ENCODE results near the gene EPB41.

Gene EPB41

DNA sequence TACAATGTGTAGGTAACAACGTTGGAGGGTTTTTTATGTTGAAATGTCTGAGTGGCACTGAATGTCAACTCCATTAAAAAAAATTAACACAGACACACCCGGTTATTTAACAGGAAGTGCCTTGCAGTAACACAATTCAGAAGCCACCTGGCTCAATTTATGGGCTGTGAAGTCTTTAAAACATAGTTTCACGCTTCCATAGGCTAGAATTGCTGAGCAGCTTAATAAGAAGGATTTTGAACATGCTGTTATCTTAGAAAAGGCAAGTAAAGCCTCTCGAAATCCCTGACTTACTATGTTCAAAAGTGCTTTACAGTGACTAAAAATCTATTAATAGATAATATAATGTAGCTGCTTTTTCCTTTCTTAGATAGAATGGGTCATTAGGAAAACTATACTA, 247.7 kb downstream of the EPB41 start:
- in situ Hi-C loops (cut with HindIII; ENCODE audit: low sequenced_read_pairs): loop anchor here (10.0 kb wide), 1 partner anchor 57 kb away; no protein-coding TSS in a partner anchor
- DNase-seq (ENCODE audit: low read depth): no peak
- TF ChIP-seq, protein P1, sequence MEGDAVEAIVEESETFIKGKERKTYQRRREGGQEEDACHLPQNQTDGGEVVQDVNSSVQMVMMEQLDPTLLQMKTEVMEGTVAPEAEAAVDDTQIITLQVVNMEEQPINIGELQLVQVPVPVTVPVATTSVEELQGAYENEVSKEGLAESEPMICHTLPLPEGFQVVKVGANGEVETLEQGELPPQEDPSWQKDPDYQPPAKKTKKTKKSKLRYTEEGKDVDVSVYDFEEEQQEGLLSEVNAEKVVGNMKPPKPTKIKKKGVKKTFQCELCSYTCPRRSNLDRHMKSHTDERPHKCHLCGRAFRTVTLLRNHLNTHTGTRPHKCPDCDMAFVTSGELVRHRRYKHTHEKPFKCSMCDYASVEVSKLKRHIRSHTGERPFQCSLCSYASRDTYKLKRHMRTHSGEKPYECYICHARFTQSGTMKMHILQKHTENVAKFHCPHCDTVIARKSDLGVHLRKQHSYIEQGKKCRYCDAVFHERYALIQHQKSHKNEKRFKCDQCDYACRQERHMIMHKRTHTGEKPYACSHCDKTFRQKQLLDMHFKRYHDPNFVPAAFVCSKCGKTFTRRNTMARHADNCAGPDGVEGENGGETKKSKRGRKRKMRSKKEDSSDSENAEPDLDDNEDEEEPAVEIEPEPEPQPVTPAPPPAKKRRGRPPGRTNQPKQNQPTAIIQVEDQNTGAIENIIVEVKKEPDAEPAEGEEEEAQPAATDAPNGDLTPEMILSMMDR (IDR thresholded peaks at IDR 0.05; ENCODE audit: low read depth, low read length, missing control alignments): no peak
- H3K4me3 ChIP-seq (ENCODE audit: low read depth, low read length): no peak overlapping the region

DNA sequence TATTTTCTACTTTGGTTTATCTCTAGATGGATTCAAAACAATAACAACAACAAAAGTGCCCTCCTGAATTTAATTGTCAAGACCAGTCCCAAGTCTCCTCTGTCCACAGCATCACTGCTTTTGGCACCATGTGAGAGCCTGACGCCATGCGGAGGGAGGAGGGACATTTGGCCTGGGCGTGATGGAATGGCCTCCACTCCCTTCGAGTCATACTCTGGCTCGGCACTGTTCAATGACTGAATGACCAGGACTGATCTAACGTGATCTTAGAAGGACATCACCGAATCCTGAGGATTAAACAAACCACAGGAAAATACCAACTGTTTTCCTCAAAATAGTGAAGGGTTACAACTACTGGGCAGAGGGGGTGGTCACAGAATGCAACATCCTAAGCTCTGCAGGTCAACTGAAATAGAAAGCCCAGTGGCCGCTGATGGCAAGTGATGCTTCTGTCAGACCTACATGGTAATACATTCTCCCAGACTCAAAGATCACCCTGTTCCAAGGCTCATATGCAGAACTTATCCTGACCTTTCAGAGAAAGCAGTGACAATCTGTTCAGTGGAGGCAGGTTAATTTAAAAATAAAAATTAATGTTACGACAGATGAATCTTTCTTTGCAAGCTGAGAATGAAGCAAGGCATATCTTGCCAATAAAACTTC, 248.2 kb downstream of the EPB41 start:
- TF ChIP-seq, protein P1 (IDR thresholded peaks at IDR 0.05; ENCODE audit: low read depth, low read length, missing control alignments): no peak
- in situ Hi-C loops (cut with HindIII; ENCODE audit: low sequenced_read_pairs): loop anchor here (10.0 kb wide), 1 partner anchor 58 kb away; no protein-coding TSS in a partner anchor
- DNase-seq (ENCODE audit: low read depth): no peak
- no peak overlapping the region for H3K4me3 ChIP-seq (ENCODE audit: low read depth, low read length)

DNA sequence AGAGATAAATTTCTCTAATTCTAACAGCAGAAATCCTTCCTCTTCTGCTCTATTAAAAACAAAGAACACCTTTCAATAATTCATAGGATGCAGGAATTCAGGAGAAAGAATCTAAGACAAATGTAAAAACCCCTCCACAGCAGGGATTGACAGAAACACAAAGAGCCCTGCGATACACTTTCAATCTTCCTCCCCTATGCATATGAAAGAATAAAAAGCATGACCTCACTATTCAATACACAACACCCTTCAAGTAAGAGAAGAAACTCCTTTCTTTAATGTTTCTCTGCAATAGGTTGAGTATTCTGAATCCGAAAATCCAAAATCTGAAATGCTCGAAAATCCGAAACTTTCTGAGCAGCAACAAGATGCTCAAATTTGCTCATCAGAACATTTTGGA, 250.2 kb downstream of the EPB41 start:
- TF ChIP-seq, protein P1 (IDR thresholded peaks at IDR 0.05; ENCODE audit: low read depth, low read length, missing control alignments): no peak
- no peak overlapping the region for H3K4me3 ChIP-seq (ENCODE audit: low read depth, low read length)
- in situ Hi-C loops (cut with HindIII; ENCODE audit: low sequenced_read_pairs): loop anchor here (10.0 kb wide), 1 partner anchor 60 kb away; no protein-coding TSS in a partner anchor
- DNase-seq (ENCODE audit: low read depth): no peak

DNA sequence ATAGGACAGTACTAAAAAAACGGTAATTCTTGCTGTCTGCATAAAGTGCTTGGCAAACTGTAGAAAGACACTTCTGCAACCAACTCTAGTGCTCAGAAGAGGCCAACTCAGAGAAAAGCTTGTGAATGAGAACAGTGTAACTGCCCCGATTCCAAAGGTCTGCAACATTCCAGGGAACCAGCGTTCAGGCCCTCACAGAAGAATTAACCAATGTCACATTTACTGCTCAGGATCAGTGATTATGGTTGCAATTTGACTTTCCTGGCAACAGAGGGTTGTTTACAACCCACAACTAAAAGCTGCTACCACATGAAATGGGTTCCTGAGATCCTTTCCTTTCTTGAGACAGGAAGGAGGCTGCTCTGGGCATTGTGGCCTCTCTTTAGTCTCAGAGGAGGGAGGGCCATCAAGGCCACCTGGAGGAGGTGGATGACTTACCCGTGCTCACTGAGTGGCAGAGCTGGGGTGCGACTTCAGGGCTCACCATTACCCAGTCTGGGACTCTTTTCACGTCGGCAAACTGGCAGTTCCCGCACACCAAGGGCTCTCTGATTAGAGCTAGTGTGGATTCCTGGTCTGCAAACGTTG, 252.0 kb downstream of the EPB41 start:
- DNase-seq (ENCODE audit: low read depth): no peak
- in situ Hi-C loops (cut with HindIII; ENCODE audit: low sequenced_read_pairs): loop anchor here (10.0 kb wide), 1 partner anchor 62 kb away; no protein-coding TSS in a partner anchor
- TF ChIP-seq, protein P1 (IDR thresholded peaks at IDR 0.05; ENCODE audit: low read depth, low read length, missing control alignments): no peak
- no peak overlapping the region for H3K4me3 ChIP-seq (ENCODE audit: low read depth, low read length)

DNA sequence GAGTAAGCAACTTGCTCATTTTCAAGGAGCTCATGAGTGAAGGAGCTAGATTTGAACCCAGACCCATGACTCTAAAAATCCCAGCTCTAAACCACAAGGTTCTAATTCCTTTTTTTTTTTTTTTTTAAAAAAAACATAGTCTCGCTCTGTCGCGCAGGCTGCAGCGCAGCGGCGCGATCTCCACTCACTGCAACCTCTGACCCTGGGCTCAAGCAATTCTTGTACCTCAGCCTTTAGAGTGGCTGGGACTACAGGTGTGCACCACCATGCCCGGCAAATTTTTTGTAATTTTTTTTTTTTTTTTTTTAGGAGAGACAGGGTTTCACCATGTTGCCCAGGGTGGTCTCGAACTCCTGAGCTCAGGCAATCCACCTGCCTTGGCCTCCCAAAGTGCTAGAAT, 253.5 kb downstream of the EPB41 start:
- in situ Hi-C loops (cut with HindIII; ENCODE audit: low sequenced_read_pairs): loop anchor here (10.0 kb wide), 1 partner anchor 63 kb away; no protein-coding TSS in a partner anchor
- H3K4me3 ChIP-seq (ENCODE audit: low read depth, low read length): no peak overlapping the region
- TF ChIP-seq, protein P1 (IDR thresholded peaks at IDR 0.05; ENCODE audit: low read depth, low read length, missing control alignments): no peak
- no peak for DNase-seq (ENCODE audit: low read depth)

Measured in astrocyte of the cerebellum (primary cell).